HG03469 (cell line): ENCODE data around the gene RNPC3.

Source experiments
- ATAC-seq: cut with Tn5 transposase; IDR thresholded peaks from one replicate; pipeline ENCODE4 v1.9.1; 2021; ENCODE audit warnings: mild to moderate bottlenecking, moderate library complexity, moderate number of reproducible peaks; ENCODE audit not compliant: unreplicated experiment

RNPC3 gene, protein sequence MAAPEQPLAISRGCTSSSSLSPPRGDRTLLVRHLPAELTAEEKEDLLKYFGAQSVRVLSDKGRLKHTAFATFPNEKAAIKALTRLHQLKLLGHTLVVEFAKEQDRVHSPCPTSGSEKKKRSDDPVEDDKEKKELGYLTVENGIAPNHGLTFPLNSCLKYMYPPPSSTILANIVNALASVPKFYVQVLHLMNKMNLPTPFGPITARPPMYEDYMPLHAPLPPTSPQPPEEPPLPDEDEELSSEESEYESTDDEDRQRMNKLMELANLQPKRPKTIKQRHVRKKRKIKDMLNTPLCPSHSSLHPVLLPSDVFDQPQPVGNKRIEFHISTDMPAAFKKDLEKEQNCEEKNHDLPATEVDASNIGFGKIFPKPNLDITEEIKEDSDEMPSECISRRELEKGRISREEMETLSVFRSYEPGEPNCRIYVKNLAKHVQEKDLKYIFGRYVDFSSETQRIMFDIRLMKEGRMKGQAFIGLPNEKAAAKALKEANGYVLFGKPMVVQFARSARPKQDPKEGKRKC

DNA sequence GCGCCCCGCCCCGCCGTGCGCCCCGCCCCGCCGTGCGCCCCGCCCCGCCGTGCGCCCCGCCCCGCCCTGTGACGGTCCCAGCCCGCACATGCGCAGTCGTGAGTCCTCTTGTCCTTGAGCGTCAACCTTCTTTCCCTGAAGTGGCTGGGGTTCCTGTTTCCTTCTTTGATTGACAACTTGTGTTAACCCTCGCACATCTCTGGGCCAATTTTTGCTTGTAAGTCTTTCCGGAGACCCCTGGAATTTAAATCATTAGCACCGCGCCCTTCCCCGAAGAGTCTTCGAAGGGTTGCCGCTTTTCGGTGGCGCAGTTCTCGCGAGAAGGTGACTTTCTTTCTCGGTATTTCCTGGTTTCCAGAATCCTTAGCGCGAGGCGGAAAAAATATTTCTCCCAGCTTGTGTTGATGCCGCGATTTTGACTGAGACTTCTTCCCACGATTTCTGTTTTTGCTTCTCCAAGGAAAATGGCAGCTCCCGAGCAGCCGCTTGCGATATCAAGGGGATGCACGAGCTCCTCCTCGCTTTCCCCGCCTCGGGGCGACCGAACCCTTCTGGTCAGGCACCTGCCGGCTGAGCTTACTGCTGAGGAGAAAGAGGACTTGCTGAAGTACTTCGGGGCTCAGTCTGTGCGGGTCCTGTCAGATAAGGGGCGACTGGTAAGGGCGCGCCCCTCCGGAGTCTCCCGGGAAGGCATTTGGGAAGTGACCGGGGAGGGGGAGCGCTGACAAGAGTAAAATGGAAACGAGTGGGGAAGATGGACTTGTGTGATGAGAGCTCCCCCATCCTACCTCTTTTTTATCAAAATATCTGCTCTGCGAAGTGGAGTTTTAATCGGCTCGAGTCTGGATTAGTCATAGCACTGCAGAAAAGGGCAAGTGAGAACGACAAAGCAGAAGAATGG is at the start of gene RNPC3:
TSS of gene RNPC3 (plus strand) at position 93 of the 901 bp plus-strand sequence. CDS start at position 465, 372 bp downstream.
- peak; percentile 54 for ATAC-seq

DNA sequence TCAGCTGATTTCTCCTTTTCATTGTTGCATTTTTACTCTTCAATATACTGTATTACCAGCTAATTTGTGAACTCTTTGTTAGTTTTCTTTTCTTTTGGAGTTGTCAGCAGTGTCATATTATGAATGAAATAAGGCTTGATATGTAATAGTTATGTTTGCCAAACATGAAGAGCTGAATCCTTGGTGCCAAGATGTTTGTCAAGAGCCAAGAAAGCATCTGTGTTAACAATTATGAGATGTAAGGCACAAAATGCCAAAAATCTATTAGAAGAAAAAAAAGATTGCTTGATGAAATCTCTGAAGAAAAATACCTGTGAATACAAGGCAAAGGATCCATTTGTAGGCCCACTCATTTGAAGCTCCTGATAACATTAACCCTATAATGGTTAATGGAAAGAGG is 48.4 kb upstream of the RNPC3 start:
- no peak for ATAC-seq

DNA sequence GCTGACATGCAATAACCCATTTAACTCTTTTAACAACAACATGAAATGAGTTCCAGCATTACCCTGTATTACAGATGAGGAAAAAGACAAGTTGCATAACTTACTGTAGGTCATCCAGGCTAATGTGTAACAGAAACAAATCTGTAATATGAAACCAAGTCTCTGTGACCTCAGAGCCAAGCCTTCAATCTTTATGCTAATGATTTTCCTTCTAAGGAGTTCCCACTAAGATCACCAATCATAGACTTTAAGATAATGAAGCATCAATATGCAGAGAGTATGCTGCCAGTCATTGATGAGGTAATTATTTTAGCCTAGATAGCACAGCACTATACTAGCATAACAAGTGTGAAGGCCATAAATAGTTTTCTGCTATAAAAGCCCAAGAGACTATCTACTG is 35.6 kb upstream of the RNPC3 start:
- no peak for ATAC-seq

DNA sequence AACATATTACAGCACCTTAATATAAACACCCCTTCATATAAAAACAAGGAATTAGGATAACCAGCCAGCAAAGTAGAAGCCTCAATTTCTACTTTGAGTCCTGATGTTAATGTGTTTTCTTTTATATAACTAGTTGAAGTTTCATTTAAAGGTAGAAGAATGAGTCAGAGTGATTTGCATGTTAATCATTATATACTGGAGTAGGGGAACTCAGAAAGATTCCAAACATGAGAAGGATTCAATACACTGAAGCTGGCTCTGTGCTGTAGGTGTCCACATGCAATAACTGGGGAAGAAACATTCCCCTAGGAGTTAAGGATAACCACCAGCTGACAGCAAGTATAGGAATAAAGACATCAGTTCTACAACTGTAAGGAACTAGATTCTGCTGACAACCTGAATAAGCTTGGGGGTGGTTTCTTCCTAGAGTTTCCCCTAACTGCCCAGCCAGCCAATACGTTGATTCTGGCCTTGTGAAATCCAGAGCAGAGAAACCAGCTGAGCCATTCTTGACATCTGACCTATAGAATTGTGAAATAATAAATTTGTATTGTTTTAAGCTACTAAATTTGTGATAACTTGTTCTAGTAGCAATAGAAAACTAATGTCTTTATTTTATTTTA is 33.4 kb upstream of the RNPC3 start:
- ATAC-seq = no peak

DNA sequence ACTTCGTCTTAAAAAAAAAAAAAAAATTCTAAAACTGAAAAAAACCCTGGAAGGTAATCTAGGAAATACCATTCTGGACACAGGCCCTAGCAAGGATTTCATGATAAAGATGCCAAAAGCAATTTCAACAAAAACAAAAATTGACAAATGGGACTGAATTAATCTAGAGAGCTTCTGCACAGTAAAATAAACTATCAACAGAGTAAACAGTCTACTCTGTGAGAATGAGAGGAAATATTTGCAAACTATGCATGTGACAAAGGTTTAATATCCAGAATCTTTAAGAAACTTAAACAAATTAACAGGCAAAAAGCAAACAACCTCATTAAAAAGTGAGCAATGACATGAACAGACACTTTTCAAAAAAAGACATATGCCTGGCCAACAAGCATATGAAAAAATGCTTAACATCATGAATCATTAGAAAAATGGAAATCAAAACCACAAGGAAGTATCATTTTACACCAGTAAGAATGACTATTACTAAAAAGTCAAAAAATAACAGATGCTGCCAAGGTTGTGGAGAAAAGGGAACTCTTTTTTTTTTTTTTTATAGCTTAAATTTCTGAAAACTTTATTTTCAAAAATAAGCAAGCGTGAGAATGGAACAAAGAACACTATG is 29.4 kb upstream of the RNPC3 start:
- ATAC-seq = no peak

DNA sequence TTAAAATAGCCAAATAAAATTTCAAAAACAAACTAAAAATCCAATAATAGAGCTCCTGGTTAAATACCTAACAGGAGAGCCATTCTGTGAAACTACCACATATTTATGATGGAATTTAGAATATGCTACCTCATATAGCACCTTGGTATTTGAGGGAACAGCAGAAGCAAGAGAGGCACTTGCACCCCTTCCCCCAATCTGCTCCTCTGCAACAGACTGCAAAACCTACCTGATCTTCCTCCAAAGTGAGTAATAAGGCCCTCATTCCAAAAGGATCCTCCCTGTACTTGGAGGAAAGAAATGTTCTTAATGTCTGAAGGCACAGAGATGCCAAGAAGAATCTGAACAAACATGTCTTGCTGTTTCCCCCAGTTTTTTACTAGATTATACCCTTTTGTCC is 28.1 kb upstream of the RNPC3 start:
- no peak for ATAC-seq

DNA sequence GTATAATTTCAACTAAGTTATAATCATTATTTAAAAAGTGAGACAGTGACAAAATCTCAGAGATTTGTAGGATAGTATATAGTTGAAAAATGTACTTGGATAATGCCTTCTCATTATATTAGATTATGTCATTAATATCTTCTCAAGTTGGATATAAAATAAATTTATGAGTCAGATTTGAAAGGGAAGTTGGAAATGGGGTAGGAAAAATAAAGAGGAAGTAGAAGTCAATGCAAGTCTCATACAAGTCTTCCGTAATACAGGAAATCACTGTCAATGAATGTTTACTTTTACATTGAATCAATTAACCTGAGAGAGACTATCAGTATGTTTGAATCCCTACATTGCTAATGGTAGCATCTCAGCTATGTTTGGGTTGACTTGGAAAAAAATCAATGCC is 16.2 kb upstream of the RNPC3 start:
- ATAC-seq = no peak

DNA sequence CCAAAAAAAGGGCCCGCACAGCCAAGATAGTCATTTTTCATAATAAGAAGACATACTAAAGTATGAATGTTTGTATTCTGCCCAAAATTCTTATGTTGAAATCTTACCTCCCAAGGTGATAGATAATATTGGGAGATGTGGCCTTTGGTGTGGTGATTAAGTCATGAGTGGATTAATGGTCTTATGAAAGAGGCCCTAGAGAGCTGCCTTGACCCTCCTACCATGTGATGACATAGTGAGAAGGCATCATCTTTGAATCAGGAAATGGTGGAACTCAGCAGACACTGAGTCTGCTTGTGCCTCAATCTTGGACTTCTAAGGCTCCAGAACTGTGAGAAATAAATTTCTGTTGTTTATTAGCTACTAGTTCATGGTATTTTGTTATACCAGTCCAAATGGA is 11.8 kb upstream of the RNPC3 start:
- ATAC-seq = no peak

DNA sequence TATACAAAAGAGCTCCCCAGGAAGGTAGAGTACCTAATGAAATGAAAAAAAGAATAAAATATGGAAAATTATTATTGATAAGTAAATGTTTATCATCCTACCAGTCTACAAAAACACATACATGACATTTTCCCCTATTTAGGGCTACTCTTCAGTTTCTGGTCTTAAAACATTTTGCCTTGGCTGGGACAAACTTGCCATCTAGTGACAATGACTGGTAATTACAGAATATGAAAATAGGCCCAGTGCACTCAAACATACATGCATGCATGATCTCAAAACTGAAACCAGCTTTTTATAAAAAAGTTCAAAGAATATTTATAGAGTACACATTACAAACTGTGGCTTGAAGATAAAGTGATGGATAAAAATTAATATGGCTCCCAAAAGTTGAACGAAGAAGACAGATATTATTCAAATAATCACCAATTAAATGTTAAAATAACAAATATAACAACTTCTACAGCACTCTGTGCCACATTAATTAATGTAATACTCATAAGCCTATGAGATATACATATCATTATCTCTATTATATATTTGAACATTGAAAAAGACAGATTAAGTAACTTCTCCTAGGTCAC is 10.5 kb upstream of the RNPC3 start:
- peak; percentile 66 for ATAC-seq

DNA sequence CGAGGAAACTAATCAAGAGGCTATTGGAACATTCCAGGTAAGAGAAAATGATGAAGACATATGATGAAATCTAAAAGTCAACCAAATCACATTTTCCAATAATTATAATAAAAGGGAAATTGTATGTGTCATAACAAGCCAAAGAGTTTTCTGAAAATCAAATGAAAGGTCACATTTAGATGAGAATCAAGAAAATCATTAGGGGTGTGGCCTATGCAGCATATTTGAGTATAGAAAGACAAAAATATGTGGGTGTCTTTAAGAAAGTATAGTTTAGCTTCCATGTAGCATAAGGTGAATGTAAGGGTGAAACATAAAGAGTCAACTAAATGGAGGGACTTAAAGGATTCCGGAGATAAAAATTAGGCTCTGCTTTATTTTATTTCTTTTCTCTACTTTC is 9.2 kb upstream of the RNPC3 start:
- no peak for ATAC-seq

DNA sequence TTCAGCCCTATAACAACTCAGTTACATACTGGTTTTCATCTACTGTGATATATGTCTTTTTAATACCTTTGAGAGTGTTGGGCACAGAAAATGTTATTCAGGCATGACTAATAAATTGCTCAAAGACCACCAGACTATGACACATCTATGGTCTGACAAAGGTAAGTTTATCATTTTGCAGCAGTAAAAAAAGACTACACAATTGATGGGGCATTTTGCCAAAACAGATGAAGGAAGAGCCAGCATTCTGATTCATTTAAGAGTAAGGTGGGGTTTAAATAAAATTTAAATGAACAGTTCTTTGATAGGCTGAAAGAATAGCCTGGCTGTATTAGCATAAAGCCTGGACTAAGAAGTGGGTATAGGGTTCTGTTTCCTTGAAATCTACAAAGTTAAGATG is 8.8 kb upstream of the RNPC3 start:
- ATAC-seq = no peak

DNA sequence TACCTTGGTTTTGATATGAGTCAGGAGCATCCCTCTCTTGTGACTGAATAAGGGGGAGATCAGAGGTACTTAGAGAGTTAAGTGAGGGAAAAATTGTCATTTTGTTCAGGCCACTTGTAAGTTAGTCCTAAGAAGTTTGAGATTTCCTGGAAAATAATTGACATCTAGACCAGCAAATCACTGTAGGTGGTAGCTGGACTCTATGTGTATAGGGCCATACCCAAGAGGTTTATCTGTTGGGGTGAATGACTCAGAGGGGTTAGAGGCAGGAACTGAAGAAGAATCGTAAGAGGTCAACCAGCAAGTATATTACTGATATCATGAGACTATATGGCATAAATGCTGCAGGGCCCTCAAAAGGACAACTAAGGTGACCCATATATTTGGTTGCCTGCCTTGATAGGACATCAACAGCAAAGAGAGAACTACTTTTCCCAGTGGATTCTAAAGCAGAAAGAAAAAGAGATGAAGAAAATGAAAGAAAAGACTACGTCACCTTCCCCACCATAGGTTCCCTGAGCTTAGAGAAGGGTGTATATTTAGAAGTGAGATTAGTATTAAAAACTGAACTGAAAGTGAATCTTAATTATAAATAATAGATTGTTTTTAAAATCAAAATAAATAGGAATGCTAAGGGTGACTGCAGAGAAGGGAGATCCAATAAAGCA is 8.0 kb upstream of the RNPC3 start:
- peak; percentile 70 for ATAC-seq

DNA sequence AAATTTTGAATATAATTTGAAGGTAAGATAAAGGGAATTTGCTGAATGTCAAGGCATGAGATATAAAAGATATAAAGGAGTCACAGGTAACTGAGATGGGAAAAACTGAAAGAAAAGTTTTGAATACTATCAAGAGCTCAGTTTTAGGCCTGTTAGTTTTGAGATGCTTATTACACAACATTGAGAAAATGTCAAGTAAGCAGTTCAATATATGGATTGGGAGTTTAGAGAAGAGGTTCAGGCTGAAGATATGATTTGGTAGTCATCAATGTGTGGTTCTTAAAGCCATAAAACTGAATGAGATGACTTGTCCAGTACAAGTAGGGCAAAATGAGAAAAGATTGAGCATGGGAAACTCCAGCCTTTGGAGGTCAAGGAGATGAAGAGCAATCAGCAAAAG is 4.7 kb upstream of the RNPC3 start:
- no peak for ATAC-seq

DNA sequence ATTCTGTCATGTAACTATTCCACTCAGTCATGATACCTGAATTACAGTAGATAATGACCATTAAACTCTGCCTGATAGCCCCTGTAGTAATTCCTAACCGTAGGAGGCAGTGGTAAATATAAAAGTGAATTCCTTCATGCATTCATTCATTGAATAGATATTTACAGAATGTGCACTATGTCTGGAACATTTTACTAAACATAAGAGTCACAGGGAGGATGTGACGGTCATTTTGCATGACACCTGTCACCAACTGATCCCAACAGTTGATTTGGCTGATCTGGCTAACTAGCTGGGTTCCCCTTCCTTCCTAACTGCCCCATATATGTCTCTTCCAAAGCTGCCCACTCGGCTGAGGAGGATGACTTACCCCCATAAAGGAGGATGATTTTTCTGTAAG is 2.2 kb upstream of the RNPC3 start:
- no peak for ATAC-seq

DNA sequence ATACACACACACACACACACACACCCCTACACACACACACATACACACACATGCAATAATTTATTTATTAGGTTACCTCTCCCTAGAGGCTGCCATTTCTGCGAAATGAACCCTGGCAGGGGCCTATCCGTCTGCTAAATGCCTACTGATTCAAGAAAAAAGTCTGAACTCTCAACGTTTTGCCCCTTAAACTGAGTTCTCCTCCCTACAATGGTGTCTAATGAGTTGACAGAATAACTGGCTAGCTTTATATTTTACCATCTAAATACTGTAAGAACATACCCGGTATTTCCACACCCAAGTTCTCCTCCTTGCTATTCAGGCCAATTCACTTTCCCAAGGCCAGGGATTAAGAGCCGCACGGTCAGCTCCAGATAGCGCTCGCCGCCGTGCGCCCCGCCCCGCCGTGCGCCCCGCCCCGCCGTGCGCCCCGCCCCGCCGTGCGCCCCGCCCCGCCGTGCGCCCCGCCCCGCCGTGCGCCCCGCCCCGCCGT is 339 bp upstream of the RNPC3 start:
- peak; percentile 33 for ATAC-seq

DNA sequence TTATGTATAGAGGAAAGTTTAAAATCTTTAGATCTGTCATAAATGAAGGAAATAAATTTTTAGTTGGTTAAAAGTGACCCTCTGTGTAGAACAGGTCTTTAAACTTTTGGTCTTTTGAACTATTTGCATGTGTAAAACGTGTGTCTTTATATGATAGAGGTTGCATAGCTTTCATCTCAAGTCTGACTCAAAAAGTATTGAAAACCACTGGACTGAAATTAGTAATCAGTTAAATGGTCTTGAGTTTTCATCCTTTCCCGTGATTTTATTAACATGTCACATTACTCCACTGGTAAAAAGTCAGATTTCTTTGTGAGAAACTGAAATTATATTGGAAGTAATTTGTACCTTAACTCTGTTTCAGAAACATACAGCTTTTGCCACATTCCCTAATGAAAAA is 1.8 kb downstream of the RNPC3 start:
- ATAC-seq = peak; percentile 22

DNA sequence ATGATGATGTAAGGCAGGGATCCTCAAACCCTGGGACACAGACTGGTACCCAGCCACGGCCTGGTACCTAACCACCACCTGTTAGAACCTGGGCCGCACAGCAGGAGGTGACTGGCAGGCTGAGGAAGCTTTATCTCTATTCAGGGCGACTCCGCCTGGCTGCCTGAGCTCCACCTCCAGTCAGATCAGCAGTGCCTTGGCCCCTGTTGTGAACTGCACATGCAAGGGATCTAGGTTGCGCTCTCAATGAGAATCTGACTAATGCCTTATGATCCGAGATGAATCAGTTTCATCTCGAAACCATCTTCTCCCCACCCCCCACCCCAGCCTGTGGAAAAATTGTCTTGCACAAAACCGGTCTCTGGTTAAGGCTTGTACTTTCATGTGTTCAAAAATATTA is 4.2 kb downstream of the RNPC3 start:
- no peak for ATAC-seq

DNA sequence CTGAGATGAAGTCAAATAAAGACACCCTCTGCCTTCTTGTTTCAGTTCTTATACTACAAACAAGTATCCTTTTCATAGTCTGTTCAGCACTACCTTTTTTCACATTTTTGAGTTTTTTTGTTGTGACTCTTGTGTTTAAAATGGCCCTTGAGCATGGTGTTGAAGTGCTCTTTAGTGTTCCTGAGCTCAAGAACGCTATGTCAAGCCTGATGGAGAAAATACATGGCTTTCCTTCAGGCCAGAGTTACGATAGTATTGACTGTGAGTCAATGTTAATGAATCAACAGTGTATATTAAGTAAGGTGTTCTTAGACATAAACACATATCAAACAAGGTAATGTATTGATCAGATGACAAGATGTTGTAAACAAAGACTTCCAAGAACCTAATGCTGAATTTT is 12.7 kb downstream of the RNPC3 start:
- no peak for ATAC-seq

DNA sequence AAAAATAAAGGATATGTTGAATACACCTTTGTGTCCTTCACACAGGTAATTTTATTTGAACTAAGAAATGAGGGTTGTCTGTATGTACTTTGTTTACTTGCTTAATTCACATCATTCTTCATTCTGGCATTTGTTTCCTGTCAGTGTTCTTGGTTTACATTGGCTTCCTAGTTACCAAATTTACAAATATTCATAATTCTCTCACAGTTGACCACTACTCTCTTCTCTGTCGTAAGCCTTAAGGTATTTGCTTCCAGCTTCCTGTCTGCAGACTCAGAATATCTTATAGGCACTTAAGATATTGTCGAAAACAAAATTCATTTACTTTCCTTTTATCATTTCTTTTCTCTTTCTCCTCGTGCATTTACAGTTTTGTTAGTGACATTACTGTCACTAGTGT is 15.9 kb downstream of the RNPC3 start:
- no peak for ATAC-seq

DNA sequence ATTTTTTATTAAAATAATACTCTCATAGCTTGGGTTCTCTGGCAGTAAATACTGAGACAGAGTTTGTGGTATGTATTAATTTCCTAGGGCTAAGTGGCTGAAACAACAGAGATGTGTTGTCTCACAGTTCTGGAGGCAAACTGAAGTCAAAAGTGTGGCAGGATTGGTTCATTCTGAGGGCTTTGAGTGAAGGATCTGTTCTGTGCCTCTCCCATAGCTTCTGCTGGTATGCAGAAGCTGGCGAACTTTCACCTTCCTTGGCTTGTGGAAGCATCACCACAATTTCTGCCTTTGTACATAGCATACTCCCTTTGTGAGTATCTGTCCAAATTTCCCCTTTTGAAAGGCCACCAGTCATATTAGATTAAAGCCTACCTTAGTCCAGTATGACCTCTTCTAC is 21.0 kb downstream of the RNPC3 start:
- no peak for ATAC-seq
